IPS-18a (cell line): ENCODE data around the gene FAM72A.

Source experiments
- H3K27ac ChIP-seq: one replicate; pipeline ENCODE4 v1.5.1; 2013; ENCODE audit warnings: low read length
- H3K27me3 ChIP-seq: one replicate; pipeline ENCODE4 v1.6.1; 2013; ENCODE audit warnings: mild to moderate bottlenecking, low read length; ENCODE audit not compliant: control insufficient read depth, insufficient read depth
- H3K36me3 ChIP-seq: one replicate; pipeline ENCODE4 v1.6.1; 2013; ENCODE audit warnings: low read depth, low read length; ENCODE audit not compliant: control insufficient read depth
- H3K4me1 ChIP-seq: one replicate; pipeline ENCODE4 v1.6.1; 2013; ENCODE audit warnings: low read depth, low read length; ENCODE audit not compliant: control insufficient read depth
- H3K4me3 ChIP-seq: one replicate; pipeline ENCODE4 v1.5.1; 2013; ENCODE audit warnings: low read length
- H3K9ac ChIP-seq: one replicate; pipeline ENCODE4 v1.6.1; 2013; ENCODE audit warnings: mild to moderate bottlenecking, low read length, moderate library complexity
- H3K9me3 ChIP-seq: one replicate; pipeline ENCODE4 v1.6.1; 2013; ENCODE audit warnings: low read depth, low read length; ENCODE audit not compliant: control insufficient read depth

Gene FAM72A

DNA sequence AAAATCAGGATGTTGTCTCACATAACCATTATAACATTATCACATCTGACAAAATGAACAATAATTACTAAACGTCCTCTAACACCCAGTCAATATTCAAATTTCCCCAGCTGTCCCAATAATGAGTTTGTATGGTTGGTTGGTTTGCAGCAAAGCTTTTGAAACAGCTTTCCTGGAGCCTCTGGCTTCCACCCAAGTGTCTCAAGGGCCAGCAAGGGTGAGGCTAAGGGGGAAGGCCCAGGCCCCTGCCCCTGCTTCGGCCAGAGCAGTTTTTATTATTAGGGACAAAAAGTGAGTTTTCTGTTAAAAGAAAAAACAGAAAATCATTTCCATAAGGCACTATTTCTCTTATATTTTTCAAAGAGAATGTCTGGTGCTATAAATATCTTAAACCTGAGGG, 66.4 kb downstream of the FAM72A start:
- H3K9me3 ChIP-seq: no peaks in the 10 kb centered on the region
- no peak overlapping the region for H3K4me3 ChIP-seq
- no peaks in the 10 kb centered on the region for H3K36me3 ChIP-seq
- no peak overlapping the region for H3K27ac ChIP-seq
- H3K4me1 ChIP-seq: no peaks in the 10 kb centered on the region
- H3K9ac ChIP-seq: no peak overlapping the region
- no peaks in the 10 kb centered on the region for H3K27me3 ChIP-seq
